IMR-90 (cell line): Measurements from ENCODE around the gene GPRC5B. TPM values are rescaled to one million over a fixed set of nuclear protein-coding genes. Genes with fewer than 3 reads are reported as not detected.

ENCODE experiments used
- ATAC-seq: fragments of 200-7000 bp; cut with Tn5 transposase; 2 replicates; pipeline ENCODE4 v1.9.1; 2020; ENCODE audit warnings: low read depth, mild to moderate bottlenecking, moderate library complexity
- BruUV-seq: library from RNA; stranded (reverse); fragments of 400-500 nt; replicated peaks from 2 replicates; lab custom pipeline; 2021; lab: Mats Ljungman, UMichigan
- CTCF ChIA-PET: fragments of 300-600 bp; formaldehyde crosslinking; extraction: SDS; loops from one replicate; lab custom pipeline; 2021; ENCODE audit warnings: antibody characterized with exemption; lab: Yijun Ruan, JAX
- POLR2A ChIA-PET: fragments of 300-600 bp; sonication (Branson Sonifier 250); formaldehyde crosslinking; loops from one replicate; lab custom pipeline; 2022; ENCODE audit warnings: antibody characterized with exemption; ENCODE audit not compliant: unreplicated experiment; lab: Charles Lee
- DNase-seq: peaks from one replicate; pipeline ENCODE4 v3.0.0; 2013
- H2AFZ ChIP-seq: replicated peaks from 2 replicates; pipeline ENCODE3; 2013; ENCODE audit warnings: low read length, mild to moderate bottlenecking; ENCODE audit not compliant: poor library complexity
- H2AK5ac ChIP-seq: 2 replicates; pipeline ENCODE4 v1.6.1; 2013; ENCODE audit warnings: low read depth, low read length, inconsistent platforms
- H2AK9ac ChIP-seq: replicated peaks from 2 replicates; pipeline ENCODE3; 2013; ENCODE audit warnings: mild to moderate bottlenecking, low read depth, low read length, moderate library complexity; ENCODE audit not compliant: poor library complexity
- H2BK120ac ChIP-seq: 2 replicates; pipeline ENCODE4 v1.6.1; 2013; ENCODE audit warnings: low read depth, low read length, inconsistent platforms
- H2BK15ac ChIP-seq: 3 replicates; pipeline ENCODE4 v1.6.1; 2013; ENCODE audit warnings: low read depth, low read length, inconsistent platforms
- H2BK20ac ChIP-seq: 2 replicates; pipeline ENCODE4 v1.6.1; 2013; ENCODE audit warnings: low read depth, mild to moderate bottlenecking, inconsistent platforms, low read length, moderate library complexity
- H2BK5ac ChIP-seq: 2 replicates; pipeline ENCODE4 v1.6.1; 2013; ENCODE audit warnings: mild to moderate bottlenecking, low read depth, low read length, inconsistent platforms; ENCODE audit not compliant: poor library complexity, severe bottlenecking
- H3K14ac ChIP-seq: replicated peaks from 2 replicates; pipeline ENCODE4 v1.6.1; 2013; ENCODE audit warnings: low read depth, low read length, inconsistent platforms
- H3K18ac ChIP-seq: 2 replicates; pipeline ENCODE4 v1.6.1; 2013; ENCODE audit warnings: low read depth, low read length, control low read depth
- H3K23ac ChIP-seq: 2 replicates; pipeline ENCODE4 v1.6.1; 2013; ENCODE audit warnings: low read depth, low read length, inconsistent platforms
- H3K27ac ChIP-seq: 2 replicates; pipeline ENCODE4 v1.5.1; 2013; ENCODE audit warnings: mild to moderate bottlenecking, control low read depth, low read length; ENCODE audit not compliant: insufficient read depth
- H3K27me3 ChIP-seq: 2 replicates; pipeline ENCODE4 v1.6.1; 2013; ENCODE audit warnings: low read length; ENCODE audit not compliant: control insufficient read depth, insufficient read depth
- H3K36me3 ChIP-seq: 2 replicates; pipeline ENCODE4 v1.6.1; 2013; ENCODE audit warnings: low read length, mixed read lengths; ENCODE audit not compliant: control insufficient read depth, insufficient read depth
- H3K4ac ChIP-seq: 2 replicates; pipeline ENCODE4 v1.6.1; 2013; ENCODE audit warnings: low read depth, low read length, inconsistent platforms
- H3K4me1 ChIP-seq: 2 replicates; pipeline ENCODE4 v1.6.1; 2013; ENCODE audit warnings: low read length, mixed read lengths; ENCODE audit not compliant: control insufficient read depth, insufficient read depth
- H3K4me2 ChIP-seq: 2 replicates; pipeline ENCODE4 v1.6.1; 2013; ENCODE audit warnings: low read depth, mild to moderate bottlenecking, control low read depth, low read length, moderate library complexity
- H3K4me3 ChIP-seq: 2 replicates; pipeline ENCODE4 v1.5.1; 2013; ENCODE audit warnings: low read depth, mild to moderate bottlenecking, control low read depth, low read length, moderate library complexity; ENCODE audit not compliant: insufficient read depth
- H3K56ac ChIP-seq: 2 replicates; pipeline ENCODE4 v1.6.1; 2013; ENCODE audit warnings: low read length, inconsistent platforms; ENCODE audit not compliant: insufficient read depth; ENCODE audit errors: extremely low read depth
- H3K79me1 ChIP-seq, 2 experiments: 2 replicates each; pipeline ENCODE4 v1.6.1; 2013; ENCODE audit warnings: low read length in 2 of 2, inconsistent platforms in 1 of 2, low read depth in 1 of 2
- H3K9ac ChIP-seq: 2 replicates; pipeline ENCODE4 v1.6.1; 2013; ENCODE audit warnings: low read depth, low read length, control low read depth
- H3K9me1 ChIP-seq: 2 replicates; pipeline ENCODE4 v1.6.1; 2013; ENCODE audit warnings: low read length, inconsistent platforms; ENCODE audit not compliant: insufficient read depth
- H3K9me3 ChIP-seq: 2 replicates; pipeline ENCODE4 v1.6.1; 2013; ENCODE audit warnings: low read length; ENCODE audit not compliant: control insufficient read depth, insufficient read depth
- H4K20me1 ChIP-seq: 2 replicates; pipeline ENCODE4 v1.6.1; 2013; ENCODE audit warnings: low read length, inconsistent platforms; ENCODE audit not compliant: insufficient read depth
- H4K5ac ChIP-seq: 2 replicates; pipeline ENCODE4 v1.6.1; 2013; ENCODE audit warnings: mild to moderate bottlenecking, low read depth, low read length, control low read depth
- H4K8ac ChIP-seq, 2 experiments: 2 replicates each; pipeline ENCODE4 v1.6.1; 2013; ENCODE audit warnings: low read depth in 2 of 2, low read length in 2 of 2, control low read depth in 1 of 2, inconsistent platforms in 1 of 2
- H4K91ac ChIP-seq: 2 replicates; pipeline ENCODE4 v1.6.1; 2013; ENCODE audit warnings: low read depth, low read length, inconsistent platforms; ENCODE audit not compliant: insufficient read depth
- CEBPB ChIP-seq: IDR thresholded peaks from 2 replicates; pipeline ENCODE4 v1.6.1; 2012; ENCODE audit warnings: low read depth, low read length, improper control_type of control experiment
- CHD1 ChIP-seq: IDR thresholded peaks from 2 replicates; pipeline ENCODE4 v1.6.1; 2012; ENCODE audit warnings: low read depth, low read length, improper control_type of control experiment
- CTCF ChIP-seq: conservative IDR thresholded peaks from 2 replicates; pipeline ENCODE4 v1.5.1; 2012; ENCODE audit warnings: mild to moderate bottlenecking, low read depth, low read length, improper control_type of control experiment
- ELK1 ChIP-seq: fragments of 150-350 bp; IDR thresholded peaks from 2 replicates; pipeline ENCODE4 v1.6.1; 2016; ENCODE audit warnings: low read depth, mild to moderate bottlenecking, low read length, moderate library complexity, borderline replicate concordance
- FOS ChIP-seq: fragments of 150-350 bp; IDR thresholded peaks from 2 replicates; pipeline ENCODE4 v1.6.1; 2016; ENCODE audit warnings: low read depth, low read length
- MAFK ChIP-seq: IDR thresholded peaks from 2 replicates; pipeline ENCODE4 v1.6.1; 2012; ENCODE audit warnings: low read depth, low read length, improper control_type of control experiment
- MAZ ChIP-seq: IDR thresholded peaks from 2 replicates; pipeline ENCODE4 v1.6.1; 2012; ENCODE audit warnings: low read depth, mild to moderate bottlenecking, low read length, improper control_type of control experiment, moderate library complexity, borderline replicate concordance
- MXI1 ChIP-seq: IDR thresholded peaks from 2 replicates; pipeline ENCODE4 v1.6.1; 2012; ENCODE audit warnings: low read depth, mild to moderate bottlenecking, low read length, moderate library complexity, borderline replicate concordance
- NFE2L2 ChIP-seq: fragments of 150-350 bp; IDR thresholded peaks from 2 replicates; pipeline ENCODE4 v1.6.1; 2016; ENCODE audit warnings: low read depth, mild to moderate bottlenecking, low read length
- RCOR1 ChIP-seq: IDR thresholded peaks from 2 replicates; pipeline ENCODE4 v1.6.1; 2012; ENCODE audit warnings: mild to moderate bottlenecking, low read length, improper control_type of control experiment; ENCODE audit not compliant: insufficient replicate concordance
- RFX5 ChIP-seq: IDR thresholded peaks from 2 replicates; pipeline ENCODE4 v1.8.0; 2012; ENCODE audit warnings: low read depth, mild to moderate bottlenecking, low read length, moderate library complexity
- USF2 ChIP-seq: fragments of 150-350 bp; IDR thresholded peaks from 2 replicates; pipeline ENCODE4 v1.6.1; 2017; ENCODE audit warnings: mild to moderate bottlenecking, antibody characterized with exemption, low read length, low read depth
- WGBS, 2 experiments: methylation state at CpG; one replicate each; pipeline versions ENCODE4 v1.1.5 to v1.1.7; 2013; ENCODE audit warnings: missing lambda C conversion rate in 2 of 2; ENCODE audit not compliant: insufficient read length in 1 of 2; ENCODE audit errors: extremely low coverage in 2 of 2; 5-methylcytosine and 5-hydroxymethylcytosine counted together
- dilution Hi-C: fragments of 300-500 bp; cut with HindIII; formaldehyde crosslinking; loops from one replicate; pipeline ENCODE4 v1.14.3; 2018; ENCODE audit warnings: low sequenced_read_pairs; ENCODE audit not compliant: unreplicated experiment
- in situ Hi-C: fragments of 300-500 bp; cut with MboI; formaldehyde crosslinking; loops from 3 replicates; pipeline ENCODE4 v1.14.3; 2019; ENCODE audit warnings: low sequenced_read_pairs, inconsistent platforms, mixed read lengths
- intact Hi-C: fragments of 100-400 bp; cut with micrococcal nuclease; formaldehyde crosslinking; loops from 2 replicates; pipeline ENCODE4 v1.10.0; 2022
- polyA plus RNA-seq, 3 experiments: library from polyadenylated mRNA; depleted of rRNA; stranded (reverse); fragments of >200 nt; gene quantifications; 2 replicates each; pipeline ENCODE4 v1.2.3, GENCODE V29; 2012; ENCODE audit warnings: low replicate concordance in 1 of 3
- total RNA-seq: library from RNA; depleted of rRNA; stranded (reverse); fragments of >200 nt; gene quantifications from 2 replicates; pipeline ENCODE4 v1.2.3, GENCODE V29; 2012

The GPRC5B gene
- total and polyA plus RNA-seq, 2 of the 4 experiments (the other 2 are of a cell fraction) = 2.5 to 8.5 TPM

GRCh38 chr16:19886073-19886941 lies 1.7 kb upstream of the GPRC5B start:
- Histone ChIP-seq H3K23ac (no peak overlapping the region), H2BK120ac (no peak overlapping the region), H2BK15ac (no peak overlapping the region), H3K4me3 (no peak overlapping the region; the same call in 1 of the 2 replicates), H4K8ac (peak overlapping the region in 1 of 2 experiments; percentile 57; a peak in 2 of 4 replicates), H3K56ac (no peak overlapping the region), H3K79me1 (peaks cover 0 to 4% of the 10 kb centered on the region in 2 experiments; a peak in 1 of 4 replicates), H3K14ac (no peak overlapping the region), H3K9me3 (peaks cover 2% of the 10 kb centered on the region), H3K9me1 (no peaks in the 10 kb centered on the region), H3K4me1 (peaks cover 5% of the 10 kb centered on the region; the same call in 1 of the 2 replicates), H3K27me3 (peaks cover 14% of the 10 kb centered on the region), H2AK5ac (no peak overlapping the region), H2BK20ac (no peak overlapping the region), H3K4me2 (peak overlapping the region; percentile 73), H4K5ac (no peak overlapping the region), H2AK9ac (peak overlapping the region; percentile 58), H3K9ac (peak overlapping the region; percentile 33; the same call in 1 of the 2 replicates), H3K4ac (no peak overlapping the region), H4K91ac (no peak overlapping the region), H3K18ac (no peak overlapping the region), H3K27ac (no peak overlapping the region), H3K36me3 (no peaks in the 10 kb centered on the region), H2BK5ac (no peak overlapping the region), H4K20me1 (peaks cover 4% of the 10 kb centered on the region; the same call in 1 of the 2 replicates), H2AFZ (peak overlapping the region; percentile 95)
- 2% methylated on average over 9 of the region's 20 CpGs; no CpG with 5 or more reads in 1 of the 2 experiments for WGBS, 2 experiments
- intact Hi-C loops (loop anchor here (1.0 to 5.0 kb wide), 7 partner anchors 169 to 331 kb away; partner anchors contain the start of gene VPS35L), in situ Hi-C loops (loop anchor here (5.0 to 25.0 kb wide), 3 partner anchors 169 to 774 kb away; partner anchors contain the start of genes IQCK, ITPRIPL2 and KNOP1), dilution Hi-C loops (loop anchor here (25.0 kb wide), 1 partner anchor 274 kb away; no protein-coding TSS in a partner anchor)
- POLR2A ChIA-PET = no interaction called here
- DNase-seq (peak; percentile 75), ATAC-seq (peak; percentile 62)
- CTCF ChIA-PET = interaction anchor here (0.6 to 1.4 kb wide), 12 partner anchors 22 to 346 kb away, joined by 3 to 4 read pairs (median 3); no protein-coding TSS in a partner anchor
- no TSS peak for BruUV-seq
- TF ChIP-seq NFE2L2 (no peak), RFX5 (no peak), CTCF (peak; percentile 99), MAZ (no peak), MXI1 (peak; percentile 95), ELK1 (no peak), MAFK (peak; percentile 53; the same call in 1 of the 2 replicates), CEBPB (no peak), USF2 (no peak), CHD1 (peak; percentile 78; the same call in 1 of the 2 replicates), RCOR1 (no peak), FOS (no peak)
